GM19372 (cell line): ENCODE results near the gene DOCK9.

Experiments used
- ATAC-seq: cut with Tn5 transposase; IDR thresholded peaks from one replicate; pipeline ENCODE4 v1.9.1; 2021; ENCODE audit warnings: mild to moderate bottlenecking, low read depth, moderate library complexity; ENCODE audit not compliant: unreplicated experiment

Gene DOCK9

DNA sequence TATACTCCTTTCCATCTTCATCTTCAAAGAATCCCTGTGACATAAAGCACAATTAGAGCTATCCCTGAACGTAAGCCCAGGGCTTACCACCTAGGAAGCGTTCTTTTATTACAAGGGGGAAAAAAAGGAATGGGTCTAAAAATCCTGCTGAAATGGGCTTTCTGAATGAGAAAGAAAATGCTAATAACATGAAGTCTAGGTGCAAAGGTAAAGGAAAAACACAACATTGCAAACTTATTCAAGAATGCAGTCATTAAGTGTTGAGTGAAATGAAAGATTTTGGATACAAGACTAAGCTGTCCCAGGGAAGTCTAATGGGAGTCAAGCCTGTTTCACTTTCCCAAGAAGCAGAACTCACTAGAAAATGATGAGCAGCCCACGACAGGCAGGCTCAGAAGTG lies 170.1 kb downstream of the DOCK9 start:
- ATAC-seq: no peak

DNA sequence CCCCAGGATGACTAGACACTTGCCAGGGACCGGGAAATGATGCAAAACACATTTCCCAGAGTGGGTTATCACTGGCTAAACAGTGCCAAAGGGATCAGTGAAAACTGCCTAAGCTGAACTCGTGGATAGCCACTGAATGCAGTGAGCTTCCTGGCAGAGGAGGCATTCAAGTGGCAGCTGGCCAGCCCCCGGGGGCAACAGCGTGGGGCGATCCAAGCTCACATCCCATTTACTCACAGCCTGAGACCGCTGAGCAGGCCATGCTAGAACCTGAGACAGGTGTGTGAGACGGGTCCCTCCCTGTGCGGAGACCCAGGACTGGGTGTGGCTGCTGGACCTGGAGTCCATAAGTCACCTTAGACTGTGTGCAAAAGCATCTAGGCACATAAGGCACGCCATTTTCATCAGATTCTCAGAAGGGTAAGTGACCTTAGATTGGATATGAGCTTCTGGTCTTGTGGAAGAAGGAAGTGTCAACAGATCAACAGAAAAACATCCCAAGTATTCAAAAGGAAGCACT lies 173.5 kb downstream of the DOCK9 start:
- ATAC-seq: no peak

DNA sequence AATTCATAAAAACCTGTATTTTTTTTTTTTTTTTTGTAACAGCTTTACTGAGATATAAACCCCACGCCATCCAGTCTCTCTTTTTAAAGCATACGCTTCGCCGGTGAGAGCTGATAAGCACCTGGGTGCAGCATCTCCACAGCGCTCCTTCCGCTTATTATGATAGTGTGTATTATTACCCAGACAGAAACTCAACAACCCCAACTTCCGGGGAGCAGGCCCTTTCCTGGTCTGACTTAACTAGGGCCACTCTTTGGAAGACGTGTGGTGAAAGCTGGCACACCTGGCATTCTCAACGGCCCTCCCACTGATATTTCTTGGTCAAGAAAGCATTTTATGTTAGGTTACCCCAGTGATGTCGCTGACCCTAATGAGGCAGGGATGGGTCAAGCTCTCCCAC lies 173.9 kb downstream of the DOCK9 start:
- no peak for ATAC-seq

DNA sequence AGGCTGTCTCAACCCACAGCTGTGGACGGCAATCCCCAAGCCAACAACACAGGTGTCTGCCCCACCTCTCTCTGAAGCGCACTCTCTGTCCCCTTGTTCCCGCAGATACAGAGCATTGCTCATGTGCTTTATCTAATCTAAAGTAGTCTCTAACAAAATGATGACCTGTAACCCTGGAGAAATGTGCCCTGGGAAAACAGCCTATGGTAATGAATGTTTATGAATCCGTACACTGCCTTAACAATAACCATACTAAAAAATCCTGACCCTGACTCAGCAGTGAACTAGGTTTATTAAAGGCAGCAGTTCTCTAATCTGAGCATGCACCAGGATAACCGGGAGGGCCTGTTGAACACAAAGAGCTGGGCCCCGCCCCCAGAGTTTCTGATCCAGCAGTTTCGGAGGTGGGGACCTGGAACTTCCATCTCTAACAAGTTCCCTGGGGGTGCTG lies 174.7 kb downstream of the DOCK9 start:
- ATAC-seq: no peak

DNA sequence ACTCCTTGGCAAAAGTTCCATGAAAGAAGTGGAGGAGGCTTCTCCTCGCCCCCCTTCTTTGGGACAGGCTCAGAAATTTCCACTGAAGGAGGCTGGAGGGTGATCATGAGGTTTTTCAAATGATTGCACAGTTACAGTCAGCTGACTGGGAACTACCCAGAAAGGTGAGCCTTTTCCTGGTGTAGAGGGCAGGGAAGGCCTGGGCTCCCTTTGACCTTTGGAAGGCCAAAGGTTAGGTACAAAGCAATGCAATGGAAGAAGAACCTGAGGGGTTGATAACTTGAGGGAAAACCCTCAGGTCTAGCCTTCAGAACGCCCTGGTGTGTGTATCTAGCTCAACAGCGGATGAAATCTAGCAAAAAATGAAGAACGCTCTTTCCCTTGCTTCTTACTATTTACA lies 175.3 kb downstream of the DOCK9 start:
- no peak for ATAC-seq

DNA sequence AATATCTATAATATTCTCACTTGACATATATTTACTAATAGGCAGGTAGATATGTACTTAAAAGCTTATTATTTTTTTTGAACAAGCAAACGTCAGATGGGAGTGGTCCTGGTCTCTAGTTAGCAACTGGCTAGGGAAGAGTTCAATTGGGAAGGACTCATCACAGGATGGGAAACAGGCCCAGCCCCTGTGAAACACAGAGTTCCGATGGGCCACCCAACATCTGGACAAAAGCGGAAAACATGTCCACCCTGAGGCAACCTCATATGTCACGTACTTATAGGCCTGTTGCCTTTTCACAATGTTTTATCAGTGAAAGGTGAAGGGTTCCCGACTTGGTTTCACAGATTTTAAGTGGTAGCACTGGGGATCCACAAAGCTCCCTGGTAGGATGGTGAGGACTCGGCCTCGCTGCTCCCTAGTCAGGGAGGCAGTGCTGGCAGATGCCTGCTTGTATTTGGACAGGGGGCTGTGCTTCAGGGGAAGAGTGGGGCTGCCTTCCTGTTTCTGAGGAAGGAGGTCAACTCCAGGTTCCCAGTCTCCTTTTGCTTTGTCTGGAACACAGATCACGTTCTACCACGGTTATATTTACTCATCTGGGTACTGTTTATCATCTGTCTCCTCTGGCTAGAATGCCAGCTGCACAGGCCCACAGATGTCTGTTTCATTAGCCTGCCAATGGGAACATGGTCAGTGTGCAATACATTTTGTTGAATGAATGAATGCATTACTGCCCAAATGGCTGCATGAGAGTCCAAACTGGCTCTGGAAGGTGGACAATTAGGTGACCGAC lies 176.0 kb downstream of the DOCK9 start:
- ATAC-seq: no peak

DNA sequence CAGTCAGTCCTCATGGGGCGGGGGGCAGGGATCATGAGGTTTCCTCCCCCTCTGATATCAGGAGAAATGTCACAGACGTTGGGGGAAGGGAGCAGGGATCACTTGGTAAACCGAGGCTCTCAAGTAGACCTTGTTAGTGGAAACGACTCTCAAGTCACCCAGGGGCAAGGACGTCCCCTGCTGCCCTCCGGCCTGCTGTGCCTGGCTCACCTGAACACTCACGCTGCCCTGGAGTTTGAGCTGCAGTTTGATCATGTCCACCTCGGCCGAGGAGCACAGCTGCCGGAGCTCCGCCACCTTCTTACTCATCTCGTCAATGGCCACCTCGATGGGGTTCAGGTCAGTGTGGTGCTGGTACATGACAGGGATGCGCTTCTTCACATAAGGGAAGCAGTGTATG lies 177.8 kb downstream of the DOCK9 start:
- ATAC-seq: no peak

DNA sequence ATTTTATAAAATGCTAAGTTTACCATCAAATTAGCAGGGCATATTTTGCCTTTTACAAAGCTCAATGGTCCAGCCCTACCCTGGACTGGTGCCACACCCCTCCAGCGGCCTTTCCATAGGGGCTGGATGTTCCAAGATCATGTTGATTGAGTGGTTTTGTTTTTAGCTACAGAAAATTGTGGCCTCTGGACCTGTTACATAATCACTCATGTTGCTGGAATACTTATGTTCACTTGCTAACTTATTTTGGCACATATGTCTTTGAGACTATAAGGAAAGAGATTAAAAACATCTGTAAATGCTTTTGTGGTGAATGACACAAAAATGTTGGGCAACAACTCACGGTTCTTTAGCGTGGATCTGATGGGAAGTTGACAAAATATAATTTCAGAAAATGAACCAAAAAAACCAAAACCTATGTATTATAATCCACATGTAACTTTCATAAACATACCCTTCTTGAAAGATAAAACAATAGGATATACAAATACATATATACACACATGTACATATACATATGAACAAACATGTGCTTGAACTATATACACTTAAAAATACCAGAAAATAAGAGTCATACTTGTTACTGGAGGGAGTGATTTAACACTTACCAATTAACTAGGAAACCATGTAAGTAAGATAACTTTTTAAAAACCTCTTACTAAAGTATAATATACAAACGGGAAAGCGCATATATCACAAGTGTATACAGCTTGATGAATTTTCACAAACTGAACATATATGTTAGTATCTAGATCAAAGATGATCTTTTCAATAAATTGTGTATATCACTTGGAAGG lies 178.8 kb downstream of the DOCK9 start:
- ATAC-seq: no peak

DNA sequence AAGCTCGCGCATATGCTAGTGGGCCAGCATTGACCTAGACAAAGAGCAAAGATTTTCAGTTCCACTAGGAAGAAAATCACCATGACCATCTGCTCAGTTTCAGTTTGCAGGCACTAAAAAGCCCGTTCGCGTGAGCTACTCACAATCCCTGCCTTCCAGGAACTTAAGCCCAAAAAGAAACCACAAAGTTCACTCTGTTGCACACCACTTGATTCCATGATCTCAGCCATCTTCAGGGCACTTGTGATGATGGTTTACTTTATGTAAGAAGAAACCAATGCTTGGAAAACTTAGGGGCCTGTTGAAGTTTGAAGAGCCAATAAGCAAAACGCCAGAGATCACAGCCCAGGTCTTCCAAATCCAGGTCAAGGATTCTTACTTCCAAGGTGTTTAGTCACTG lies 180.4 kb downstream of the DOCK9 start:
- no peak for ATAC-seq

DNA sequence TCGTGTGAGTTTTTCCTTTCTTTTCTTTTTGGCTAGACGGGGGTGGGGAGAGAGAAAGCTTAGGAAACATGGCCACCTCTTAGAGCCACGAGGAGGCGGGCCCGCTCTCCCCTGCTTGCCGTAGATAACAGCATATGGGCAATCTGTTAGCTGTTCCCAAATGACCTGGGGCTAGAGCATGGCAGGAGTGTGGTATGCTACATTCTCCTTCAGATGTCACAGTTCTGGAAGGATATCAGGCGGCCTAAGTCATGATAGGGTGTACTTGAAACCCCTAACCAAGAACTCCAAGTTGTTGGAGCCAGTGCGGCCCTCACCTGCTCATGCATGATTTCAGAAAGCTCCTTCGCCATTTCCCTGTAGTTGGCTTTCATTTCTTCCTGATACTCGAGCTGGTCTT lies 181.1 kb downstream of the DOCK9 start:
- ATAC-seq: no peak

DNA sequence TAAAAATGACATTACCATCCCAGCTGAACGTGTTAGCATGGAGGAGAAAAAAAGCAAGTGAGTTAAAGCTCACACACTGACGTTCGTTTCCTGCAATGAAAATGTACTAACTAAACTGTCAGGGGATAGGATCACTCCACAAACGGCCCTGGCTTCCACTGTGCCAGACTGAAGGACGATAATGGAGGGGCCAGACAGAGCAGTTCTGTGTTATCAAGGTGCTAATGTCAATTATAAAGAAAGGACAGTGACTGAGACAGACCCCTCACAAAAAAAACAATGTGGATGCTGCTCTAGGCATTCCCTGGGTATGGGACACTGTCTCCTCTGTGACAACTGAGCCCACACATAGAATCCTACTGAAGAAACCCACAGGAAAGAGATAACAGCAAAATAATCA lies 181.7 kb downstream of the DOCK9 start:
- ATAC-seq: no peak

DNA sequence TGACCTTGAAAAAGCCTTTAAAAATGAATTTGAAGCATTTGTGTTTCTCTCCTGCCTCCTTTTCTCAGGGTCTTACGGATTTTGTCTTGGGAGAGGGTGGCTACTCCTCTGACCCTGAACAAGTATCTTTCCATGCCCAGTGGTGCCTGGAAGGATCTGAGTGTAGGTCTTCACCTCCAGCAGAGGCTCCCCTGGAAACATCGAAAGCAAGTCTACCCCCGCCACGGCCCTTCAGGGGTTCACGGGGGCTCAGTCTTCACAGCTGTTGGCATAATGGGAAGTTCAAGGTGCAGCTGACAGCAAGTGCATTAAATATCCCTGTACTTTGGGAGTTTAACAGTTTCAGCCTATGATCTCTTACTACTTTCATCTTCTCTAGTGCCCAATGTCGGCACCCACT lies 182.6 kb downstream of the DOCK9 start:
- ATAC-seq: no peak

DNA sequence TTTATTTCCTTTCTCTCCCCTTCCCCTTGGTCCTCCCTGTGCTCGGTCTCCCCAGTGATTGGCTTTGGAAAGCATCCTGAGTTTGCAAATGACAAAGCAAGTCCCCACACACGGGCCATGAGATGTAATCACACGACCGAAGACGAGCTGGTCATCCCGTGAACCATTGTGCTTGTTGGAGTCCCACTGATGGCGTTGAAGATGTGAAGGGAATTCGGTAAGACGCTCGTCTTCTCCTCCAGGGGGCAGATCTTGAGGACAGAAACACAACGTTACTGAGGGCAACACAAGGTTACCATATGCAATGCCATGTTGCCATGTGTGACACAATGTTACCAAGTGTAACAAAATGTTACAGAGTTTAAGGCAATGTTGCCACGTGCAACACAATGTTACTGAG lies 183.4 kb downstream of the DOCK9 start:
- ATAC-seq: no peak

DNA sequence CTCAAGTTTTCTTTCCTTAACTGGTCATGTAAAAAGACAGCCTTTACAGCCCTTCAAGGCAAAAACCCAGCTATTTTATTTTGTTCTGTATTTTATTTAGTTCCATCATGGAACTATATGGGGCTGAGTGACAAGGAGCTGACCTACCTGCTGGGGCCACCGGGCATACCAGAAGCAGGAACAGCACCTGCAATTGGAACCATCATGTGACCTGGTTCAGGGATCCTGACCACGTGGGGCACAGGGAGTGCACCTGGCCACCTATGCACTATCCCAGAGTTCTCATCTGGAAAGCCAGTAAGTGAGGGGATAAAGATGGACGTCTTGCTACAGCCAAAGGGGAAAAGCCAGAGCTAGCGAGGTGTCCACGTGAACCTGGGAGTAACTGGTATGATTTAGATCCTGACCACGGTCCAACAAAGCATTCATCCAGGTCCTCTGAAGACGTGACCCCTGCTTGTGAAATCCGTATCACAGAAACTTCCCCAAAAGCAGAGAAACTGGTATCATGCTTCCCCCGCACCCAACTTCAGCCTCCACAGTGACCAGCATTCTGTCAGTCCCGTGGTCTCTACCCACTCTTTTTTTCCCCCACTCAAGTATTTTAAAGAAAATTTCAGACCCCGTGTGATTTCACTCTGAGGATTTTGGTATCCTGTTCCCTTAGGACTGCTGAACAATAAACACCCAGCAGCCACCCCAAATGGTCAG lies 184.9 kb downstream of the DOCK9 start:
- ATAC-seq: no peak

DNA sequence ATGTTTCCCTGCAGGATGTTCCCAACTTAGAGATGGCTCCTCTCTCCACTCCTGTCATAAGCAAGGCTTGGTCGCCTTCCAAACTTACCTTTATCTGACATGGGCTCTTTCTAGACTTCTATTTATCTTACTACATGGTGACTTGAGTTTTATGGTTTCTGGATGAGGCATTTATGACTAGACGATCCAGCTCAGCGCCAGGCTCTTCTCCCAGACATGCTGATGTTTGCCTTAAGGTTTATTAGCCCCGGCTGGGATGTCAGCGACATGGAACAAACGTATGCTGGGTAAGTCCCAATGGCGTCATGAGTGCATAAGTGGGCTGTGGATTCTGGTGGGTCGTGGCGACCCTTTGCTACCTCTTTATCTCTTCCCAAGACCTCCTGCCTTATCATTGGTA lies 185.5 kb downstream of the DOCK9 start:
- ATAC-seq: no peak

DNA sequence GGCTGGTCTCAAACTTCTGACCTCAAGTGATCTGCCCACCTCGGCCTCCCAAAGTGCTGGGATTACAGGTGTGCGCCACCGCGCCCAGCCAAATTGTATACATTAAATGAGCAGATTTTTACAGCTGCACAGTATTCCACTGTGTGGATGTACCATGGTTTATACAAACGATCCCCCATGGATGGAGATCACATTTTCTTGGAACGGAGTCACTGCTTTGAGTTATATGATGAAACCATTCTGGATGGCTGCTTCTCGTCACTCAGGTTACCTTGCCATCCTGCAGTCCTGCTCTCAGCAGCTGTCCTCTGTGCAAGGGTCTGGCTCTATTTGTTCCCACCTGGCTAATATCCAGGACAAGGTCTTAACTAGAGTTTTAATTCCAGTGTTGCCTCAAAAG lies 186.3 kb downstream of the DOCK9 start:
- ATAC-seq: no peak

DNA sequence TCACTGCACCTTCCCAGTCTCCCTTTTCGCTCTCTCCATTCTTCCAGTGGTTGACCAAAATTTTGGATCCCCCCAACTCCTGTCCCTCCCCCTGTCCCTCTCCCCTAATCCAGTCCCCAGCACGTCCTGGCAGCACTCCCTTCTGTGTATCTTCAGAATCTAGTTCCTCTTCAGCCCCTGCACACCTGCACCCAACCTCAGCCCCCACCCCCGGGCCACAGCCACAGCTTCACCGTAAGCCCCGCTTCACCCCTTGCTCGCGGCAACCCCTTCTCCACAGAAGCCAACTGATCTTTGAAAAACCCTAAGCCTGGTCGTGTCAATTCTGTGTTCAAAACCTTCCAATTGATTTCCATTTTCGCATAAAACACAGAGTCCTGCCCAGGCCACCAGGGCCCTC lies 189.9 kb downstream of the DOCK9 start:
- ATAC-seq: no peak

DNA sequence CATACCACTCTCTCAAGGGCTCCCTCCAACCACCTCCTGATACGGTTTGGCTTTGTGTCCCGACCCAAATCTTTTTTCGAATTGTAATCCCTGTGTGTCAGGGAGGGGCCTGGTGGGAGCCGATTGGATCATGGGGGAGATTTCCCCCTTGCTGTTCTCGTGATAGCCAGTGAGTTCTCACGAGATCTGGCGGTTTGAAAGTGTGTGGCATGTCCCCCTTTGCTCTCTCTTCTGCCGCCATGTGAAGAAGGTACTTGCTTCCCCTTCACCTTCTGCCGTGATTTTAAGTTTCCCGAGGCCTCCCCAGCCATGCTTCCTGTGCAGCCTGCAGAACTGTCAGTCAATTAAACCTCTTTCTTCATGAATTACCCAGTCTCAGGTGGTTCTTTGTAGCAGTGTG lies 190.7 kb downstream of the DOCK9 start:
- ATAC-seq: no peak

DNA sequence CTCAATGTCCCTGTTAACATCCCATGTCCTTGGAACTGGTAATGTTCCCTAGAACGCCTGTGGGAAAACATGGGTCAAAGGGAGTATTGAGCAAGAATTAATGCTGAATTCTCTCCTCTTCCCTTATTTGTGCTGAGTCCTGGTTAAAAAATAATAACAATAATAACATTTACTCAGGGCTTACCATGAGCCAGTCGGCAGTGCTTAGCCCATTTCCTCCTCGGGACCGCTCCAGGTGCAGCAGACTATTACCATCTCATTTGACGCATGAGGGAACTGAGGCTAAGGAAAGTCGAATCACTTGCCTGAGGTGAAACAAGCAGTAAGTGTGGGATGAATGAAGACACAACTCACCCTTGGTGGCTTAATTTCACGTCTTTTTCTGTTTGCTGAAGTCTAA lies 191.8 kb downstream of the DOCK9 start:
- ATAC-seq: no peak

DNA sequence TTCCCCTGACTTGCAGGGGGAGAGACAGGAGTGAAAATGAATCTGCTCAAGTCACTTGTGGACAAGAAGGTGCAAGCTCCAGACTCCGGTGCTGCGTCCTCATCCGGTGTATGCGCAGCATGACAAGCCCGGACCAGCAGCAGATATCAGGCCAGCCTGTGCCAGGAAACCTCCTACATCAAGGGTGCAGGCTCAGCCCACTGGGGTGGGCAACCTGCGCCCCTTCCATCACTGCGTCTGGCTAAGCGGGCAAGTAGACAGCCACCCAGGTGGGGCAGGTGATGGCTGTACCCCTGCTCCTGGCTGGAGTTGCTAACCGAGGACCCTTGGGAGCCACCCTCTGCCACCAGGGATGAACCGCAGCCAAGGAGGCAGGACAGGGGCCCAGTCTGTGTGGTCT lies 192.5 kb downstream of the DOCK9 start:
- no peak for ATAC-seq

DNA sequence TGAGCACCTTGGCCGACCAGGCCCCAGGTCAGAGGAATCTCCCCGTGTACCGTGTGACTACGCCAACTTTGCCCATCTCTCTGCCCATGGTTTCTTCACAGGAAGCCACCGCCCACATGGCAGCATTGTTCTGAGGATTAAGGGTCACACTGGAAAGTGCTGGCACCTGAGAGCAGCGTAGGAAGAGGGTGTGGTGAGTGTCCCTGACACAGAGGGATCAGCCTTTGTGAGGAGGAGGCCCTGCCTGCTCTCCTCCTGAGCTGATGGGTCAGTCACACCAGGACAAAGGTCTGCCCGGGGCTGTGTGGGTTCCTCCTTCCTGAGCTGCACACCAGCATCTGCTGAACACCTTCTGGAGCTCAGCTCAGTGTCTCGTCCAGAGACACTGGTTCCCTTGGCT lies 193.2 kb downstream of the DOCK9 start:
- no peak for ATAC-seq
